HG03196 (cell line): Measurements from ENCODE around the gene SYT1.

Source experiments
- ATAC-seq: cut with Tn5 transposase; IDR thresholded peaks from one replicate; pipeline ENCODE4 v1.9.1; 2021; ENCODE audit not compliant: unreplicated experiment

SYT1 gene

DNA sequence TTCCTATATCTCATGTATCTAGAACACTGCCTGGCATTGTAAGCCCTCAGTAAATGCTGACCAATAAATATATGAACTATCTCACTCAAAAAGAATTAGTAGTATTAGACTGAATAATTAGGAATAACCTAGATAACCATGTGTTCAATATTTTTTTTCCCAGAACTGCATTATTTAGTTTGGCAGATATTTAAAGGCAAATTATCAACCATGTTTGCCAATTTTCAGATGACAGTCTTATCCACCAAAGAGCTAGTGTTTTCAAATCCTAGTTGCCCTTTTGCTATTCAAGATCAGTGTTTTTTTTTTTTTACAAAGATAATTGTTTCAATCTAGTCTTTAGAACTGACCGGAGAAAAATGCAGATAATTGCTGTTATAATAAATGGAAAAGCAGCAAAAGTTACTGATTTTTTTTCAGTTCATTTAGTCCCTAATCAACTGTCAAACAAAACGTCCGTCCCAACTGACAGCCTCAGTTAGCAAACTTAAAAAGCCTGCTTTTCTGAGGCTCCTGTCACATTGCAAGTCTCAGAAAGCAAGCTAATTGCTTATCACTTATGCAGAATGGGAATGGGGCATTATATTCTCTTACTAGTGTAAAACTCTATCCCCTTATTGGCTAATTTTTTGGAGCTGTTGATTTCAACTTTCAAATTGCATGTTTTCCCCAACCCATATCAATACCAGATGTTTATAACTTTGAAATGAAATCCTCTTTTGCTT, 623.0 kb downstream of the SYT1 start:
- ATAC-seq = no peak
